IMR-90 (cell line): ENCODE data around the gene RBFOX2. TPM values are rescaled to one million over a fixed set of nuclear protein-coding genes. Genes with fewer than 3 reads are reported as not detected.

Experiments
- ATAC-seq: fragments of 200-7000 bp; cut with Tn5 transposase; 2 replicates; pipeline ENCODE4 v1.9.1; 2020; ENCODE audit warnings: low read depth, mild to moderate bottlenecking, moderate library complexity
- BruUV-seq: library from RNA; stranded (reverse); fragments of 400-500 nt; replicated peaks from 2 replicates; lab custom pipeline; 2021; lab: Mats Ljungman, UMichigan
- CTCF ChIA-PET: fragments of 300-600 bp; formaldehyde crosslinking; extraction: SDS; loops from one replicate; lab custom pipeline; 2021; ENCODE audit warnings: antibody characterized with exemption; lab: Yijun Ruan, JAX
- POLR2A ChIA-PET: fragments of 300-600 bp; sonication (Branson Sonifier 250); formaldehyde crosslinking; loops from one replicate; lab custom pipeline; 2022; ENCODE audit warnings: antibody characterized with exemption; ENCODE audit not compliant: unreplicated experiment; lab: Charles Lee
- DNase-seq: peaks from one replicate; pipeline ENCODE4 v3.0.0; 2013
- H2AFZ ChIP-seq: replicated peaks from 2 replicates; pipeline ENCODE3; 2013; ENCODE audit warnings: low read length, mild to moderate bottlenecking; ENCODE audit not compliant: poor library complexity
- H2AK5ac ChIP-seq: 2 replicates; pipeline ENCODE4 v1.6.1; 2013; ENCODE audit warnings: low read depth, low read length, inconsistent platforms
- H2AK9ac ChIP-seq: replicated peaks from 2 replicates; pipeline ENCODE3; 2013; ENCODE audit warnings: mild to moderate bottlenecking, low read depth, low read length, moderate library complexity; ENCODE audit not compliant: poor library complexity
- H2BK120ac ChIP-seq: 2 replicates; pipeline ENCODE4 v1.6.1; 2013; ENCODE audit warnings: low read depth, low read length, inconsistent platforms
- H2BK15ac ChIP-seq: 3 replicates; pipeline ENCODE4 v1.6.1; 2013; ENCODE audit warnings: low read depth, low read length, inconsistent platforms
- H2BK20ac ChIP-seq: 2 replicates; pipeline ENCODE4 v1.6.1; 2013; ENCODE audit warnings: low read depth, mild to moderate bottlenecking, inconsistent platforms, low read length, moderate library complexity
- H2BK5ac ChIP-seq: 2 replicates; pipeline ENCODE4 v1.6.1; 2013; ENCODE audit warnings: mild to moderate bottlenecking, low read depth, low read length, inconsistent platforms; ENCODE audit not compliant: poor library complexity, severe bottlenecking
- H3K14ac ChIP-seq: replicated peaks from 2 replicates; pipeline ENCODE4 v1.6.1; 2013; ENCODE audit warnings: low read depth, low read length, inconsistent platforms
- H3K18ac ChIP-seq: 2 replicates; pipeline ENCODE4 v1.6.1; 2013; ENCODE audit warnings: low read depth, low read length, control low read depth
- H3K23ac ChIP-seq: 2 replicates; pipeline ENCODE4 v1.6.1; 2013; ENCODE audit warnings: low read depth, low read length, inconsistent platforms
- H3K27ac ChIP-seq: 2 replicates; pipeline ENCODE4 v1.5.1; 2013; ENCODE audit warnings: mild to moderate bottlenecking, control low read depth, low read length; ENCODE audit not compliant: insufficient read depth
- H3K27me3 ChIP-seq: 2 replicates; pipeline ENCODE4 v1.6.1; 2013; ENCODE audit warnings: low read length; ENCODE audit not compliant: control insufficient read depth, insufficient read depth
- H3K36me3 ChIP-seq: 2 replicates; pipeline ENCODE4 v1.6.1; 2013; ENCODE audit warnings: low read length, mixed read lengths; ENCODE audit not compliant: control insufficient read depth, insufficient read depth
- H3K4ac ChIP-seq: 2 replicates; pipeline ENCODE4 v1.6.1; 2013; ENCODE audit warnings: low read depth, low read length, inconsistent platforms
- H3K4me1 ChIP-seq: 2 replicates; pipeline ENCODE4 v1.6.1; 2013; ENCODE audit warnings: low read length, mixed read lengths; ENCODE audit not compliant: control insufficient read depth, insufficient read depth
- H3K4me2 ChIP-seq: 2 replicates; pipeline ENCODE4 v1.6.1; 2013; ENCODE audit warnings: low read depth, mild to moderate bottlenecking, control low read depth, low read length, moderate library complexity
- H3K4me3 ChIP-seq: 2 replicates; pipeline ENCODE4 v1.5.1; 2013; ENCODE audit warnings: low read depth, mild to moderate bottlenecking, control low read depth, low read length, moderate library complexity; ENCODE audit not compliant: insufficient read depth
- H3K56ac ChIP-seq: 2 replicates; pipeline ENCODE4 v1.6.1; 2013; ENCODE audit warnings: low read length, inconsistent platforms; ENCODE audit not compliant: insufficient read depth; ENCODE audit errors: extremely low read depth
- H3K79me1 ChIP-seq, 2 experiments: 2 replicates each; pipeline ENCODE4 v1.6.1; 2013; ENCODE audit warnings: low read length in 2 of 2, inconsistent platforms in 1 of 2, low read depth in 1 of 2
- H3K9ac ChIP-seq: 2 replicates; pipeline ENCODE4 v1.6.1; 2013; ENCODE audit warnings: low read depth, low read length, control low read depth
- H3K9me1 ChIP-seq: 2 replicates; pipeline ENCODE4 v1.6.1; 2013; ENCODE audit warnings: low read length, inconsistent platforms; ENCODE audit not compliant: insufficient read depth
- H3K9me3 ChIP-seq: 2 replicates; pipeline ENCODE4 v1.6.1; 2013; ENCODE audit warnings: low read length; ENCODE audit not compliant: control insufficient read depth, insufficient read depth
- H4K20me1 ChIP-seq: 2 replicates; pipeline ENCODE4 v1.6.1; 2013; ENCODE audit warnings: low read length, inconsistent platforms; ENCODE audit not compliant: insufficient read depth
- H4K5ac ChIP-seq: 2 replicates; pipeline ENCODE4 v1.6.1; 2013; ENCODE audit warnings: mild to moderate bottlenecking, low read depth, low read length, control low read depth
- H4K8ac ChIP-seq, 2 experiments: 2 replicates each; pipeline ENCODE4 v1.6.1; 2013; ENCODE audit warnings: low read depth in 2 of 2, low read length in 2 of 2, control low read depth in 1 of 2, inconsistent platforms in 1 of 2
- H4K91ac ChIP-seq: 2 replicates; pipeline ENCODE4 v1.6.1; 2013; ENCODE audit warnings: low read depth, low read length, inconsistent platforms; ENCODE audit not compliant: insufficient read depth
- BHLHE40 ChIP-seq: fragments of 150-350 bp; IDR thresholded peaks from 2 replicates; pipeline ENCODE4 v1.6.1; 2016; ENCODE audit warnings: mild to moderate bottlenecking, low read depth, low read length
- CEBPB ChIP-seq: IDR thresholded peaks from 2 replicates; pipeline ENCODE4 v1.6.1; 2012; ENCODE audit warnings: low read depth, low read length, improper control_type of control experiment
- CHD1 ChIP-seq: IDR thresholded peaks from 2 replicates; pipeline ENCODE4 v1.6.1; 2012; ENCODE audit warnings: low read depth, low read length, improper control_type of control experiment
- CTCF ChIP-seq: conservative IDR thresholded peaks from 2 replicates; pipeline ENCODE4 v1.5.1; 2012; ENCODE audit warnings: mild to moderate bottlenecking, low read depth, low read length, improper control_type of control experiment
- ELK1 ChIP-seq: fragments of 150-350 bp; IDR thresholded peaks from 2 replicates; pipeline ENCODE4 v1.6.1; 2016; ENCODE audit warnings: low read depth, mild to moderate bottlenecking, low read length, moderate library complexity, borderline replicate concordance
- FOS ChIP-seq: fragments of 150-350 bp; IDR thresholded peaks from 2 replicates; pipeline ENCODE4 v1.6.1; 2016; ENCODE audit warnings: low read depth, low read length
- MAFK ChIP-seq: IDR thresholded peaks from 2 replicates; pipeline ENCODE4 v1.6.1; 2012; ENCODE audit warnings: low read depth, low read length, improper control_type of control experiment
- MAZ ChIP-seq: IDR thresholded peaks from 2 replicates; pipeline ENCODE4 v1.6.1; 2012; ENCODE audit warnings: low read depth, mild to moderate bottlenecking, low read length, improper control_type of control experiment, moderate library complexity, borderline replicate concordance
- MXI1 ChIP-seq: IDR thresholded peaks from 2 replicates; pipeline ENCODE4 v1.6.1; 2012; ENCODE audit warnings: low read depth, mild to moderate bottlenecking, low read length, moderate library complexity, borderline replicate concordance
- NFE2L2 ChIP-seq: fragments of 150-350 bp; IDR thresholded peaks from 2 replicates; pipeline ENCODE4 v1.6.1; 2016; ENCODE audit warnings: low read depth, mild to moderate bottlenecking, low read length
- POLR2A ChIP-seq: IDR thresholded peaks from 2 replicates; pipeline ENCODE4 v1.6.1; 2012; ENCODE audit warnings: mild to moderate bottlenecking, low read depth, low read length
- RAD21 ChIP-seq: IDR thresholded peaks from 2 replicates; pipeline ENCODE4 v1.6.1; 2012; ENCODE audit warnings: low read length, improper control_type of control experiment
- RCOR1 ChIP-seq: IDR thresholded peaks from 2 replicates; pipeline ENCODE4 v1.6.1; 2012; ENCODE audit warnings: mild to moderate bottlenecking, low read length, improper control_type of control experiment; ENCODE audit not compliant: insufficient replicate concordance
- RFX5 ChIP-seq: IDR thresholded peaks from 2 replicates; pipeline ENCODE4 v1.8.0; 2012; ENCODE audit warnings: low read depth, mild to moderate bottlenecking, low read length, moderate library complexity
- SMC3 ChIP-seq: fragments of 150-350 bp; IDR thresholded peaks from 2 replicates; pipeline ENCODE4 v1.6.1; 2016; ENCODE audit warnings: low read depth, mild to moderate bottlenecking, antibody characterized with exemption, low read length, moderate library complexity
- USF2 ChIP-seq: fragments of 150-350 bp; IDR thresholded peaks from 2 replicates; pipeline ENCODE4 v1.6.1; 2017; ENCODE audit warnings: mild to moderate bottlenecking, antibody characterized with exemption, low read length, low read depth
- WGBS, 2 experiments: methylation state at CpG; one replicate each; pipeline versions ENCODE4 v1.1.5 to v1.1.7; 2013; ENCODE audit warnings: missing lambda C conversion rate in 2 of 2; ENCODE audit not compliant: insufficient read length in 1 of 2; ENCODE audit errors: extremely low coverage in 2 of 2; 5-methylcytosine and 5-hydroxymethylcytosine counted together
- dilution Hi-C: fragments of 300-500 bp; cut with HindIII; formaldehyde crosslinking; loops from one replicate; pipeline ENCODE4 v1.14.3; 2018; ENCODE audit warnings: low sequenced_read_pairs; ENCODE audit not compliant: unreplicated experiment
- in situ Hi-C: fragments of 300-500 bp; cut with MboI; formaldehyde crosslinking; loops from 3 replicates; pipeline ENCODE4 v1.14.3; 2019; ENCODE audit warnings: low sequenced_read_pairs, inconsistent platforms, mixed read lengths
- intact Hi-C: fragments of 100-400 bp; cut with micrococcal nuclease; formaldehyde crosslinking; loops from 2 replicates; pipeline ENCODE4 v1.10.0; 2022
- polyA plus RNA-seq, 3 experiments: library from polyadenylated mRNA; depleted of rRNA; stranded (reverse); fragments of >200 nt; gene quantifications; 2 replicates each; pipeline ENCODE4 v1.2.3, GENCODE V29; 2012; ENCODE audit warnings: low replicate concordance in 1 of 3
- total RNA-seq: library from RNA; depleted of rRNA; stranded (reverse); fragments of >200 nt; gene quantifications from 2 replicates; pipeline ENCODE4 v1.2.3, GENCODE V29; 2012

Gene RBFOX2
- total and polyA plus RNA-seq, 2 of the 4 experiments (the other 2 are of a cell fraction) = 146 to 178 TPM

GRCh38 chr22:35844886-35845285 is 183.7 kb downstream of the RBFOX2 start:
- no CpG with 5 or more reads among the region's 2 CpGs for WGBS, 2 experiments
- dilution Hi-C loops (no loop called here), intact Hi-C loops (no loop called here), in situ Hi-C loops (no loop called here)
- Histone ChIP-seq H3K56ac (no peak overlapping the region), H3K4me1 (peaks cover 5% of the 10 kb centered on the region), H3K36me3 (no peaks in the 10 kb centered on the region), H3K18ac (no peak overlapping the region), H3K27me3 (no peaks in the 10 kb centered on the region), H4K8ac (no peak overlapping the region), H2BK20ac (no peak overlapping the region), H2BK15ac (no peak overlapping the region), H3K4me2 (no peak overlapping the region), H3K9ac (no peak overlapping the region), H3K14ac (no peak overlapping the region), H2BK120ac (no peak overlapping the region), H4K20me1 (peaks cover 28% of the 10 kb centered on the region), H2AK5ac (no peak overlapping the region), H3K9me3 (no peaks in the 10 kb centered on the region), H3K79me1 (peaks cover 21 to 58% of the 10 kb centered on the region in 2 experiments; a peak in 3 of 4 replicates), H2BK5ac (no peak overlapping the region), H3K4me3 (no peak overlapping the region), H3K23ac (no peak overlapping the region), H4K91ac (no peak overlapping the region), H2AFZ (no peak overlapping the region), H2AK9ac (no peak overlapping the region), H4K5ac (no peak overlapping the region), H3K4ac (no peak overlapping the region), H3K27ac (no peak overlapping the region), H3K9me1 (peaks cover 4% of the 10 kb centered on the region; the same call in 1 of the 2 replicates)
- no peak for DNase-seq
- ChIA-PET CTCF (interaction anchor here (1.5 kb wide), 1 partner anchor 221 kb away, joined by 3 read pairs; no protein-coding TSS in a partner anchor), POLR2A (no interaction called here)
- ATAC-seq = no peak
- no peak for TF ChIP-seq USF2
- TF ChIP-seq RFX5 = no peak
- no peak for TF ChIP-seq RAD21
- TF ChIP-seq NFE2L2 = no peak
- no peak for TF ChIP-seq MAZ
- TF ChIP-seq BHLHE40 = no peak
- no peak for TF ChIP-seq ELK1
- no peak for TF ChIP-seq MAFK
- TF ChIP-seq POLR2A = no peak
- no peak for TF ChIP-seq CHD1
- TF ChIP-seq CEBPB = no peak
- no peak for TF ChIP-seq RCOR1
- no peak for TF ChIP-seq CTCF
- no peak for TF ChIP-seq FOS
- TF ChIP-seq MXI1 = no peak
- no peak for TF ChIP-seq SMC3
- BruUV-seq = no TSS peak
